Karpas-422 (cell line): Measurements from ENCODE around the gene FCER1G. TPM values are rescaled to one million over a fixed set of nuclear protein-coding genes. Genes with fewer than 3 reads are reported as not detected.
A peak's percentile ranks its signal among the peaks of the same experiment; 100 is the strongest.

Source experiments
- DNase-seq: peaks from one replicate; pipeline ENCODE4 v3.0.0-alpha.2; 2015
- H2AFZ ChIP-seq: fragments of 200-600 bp; sonication (generic); 2 replicates; pipeline ENCODE4 v1.6.1; 2014; ENCODE audit warnings: antibody characterized with exemption, low read length, mixed read lengths
- H3K27ac ChIP-seq: fragments of 200-600 bp; sonication (generic); 2 replicates; pipeline ENCODE4 v1.5.1; 2014; ENCODE audit warnings: mild to moderate bottlenecking, low read length, moderate library complexity
- H3K27me3 ChIP-seq: fragments of 200-600 bp; sonication (generic); 2 replicates; pipeline ENCODE4 v1.6.1; 2014; ENCODE audit warnings: low read length, mixed read lengths
- H3K36me3 ChIP-seq: fragments of 200-600 bp; sonication (generic); 2 replicates; pipeline ENCODE4 v1.6.1; 2014; ENCODE audit warnings: low read length, mixed read lengths; ENCODE audit not compliant: insufficient read depth
- H3K4me1 ChIP-seq: fragments of 200-600 bp; sonication (generic); 2 replicates; pipeline ENCODE4 v1.6.1; 2014; ENCODE audit warnings: mild to moderate bottlenecking, low read length, mixed read lengths
- H3K4me2 ChIP-seq: fragments of 200-600 bp; sonication (generic); 2 replicates; pipeline ENCODE4 v1.6.1; 2014; ENCODE audit warnings: low read length, low read depth, mild to moderate bottlenecking; ENCODE audit not compliant: poor library complexity, severe bottlenecking
- H3K4me3 ChIP-seq: fragments of 200-600 bp; sonication (generic); 2 replicates; pipeline ENCODE4 v1.5.1; 2014; ENCODE audit warnings: mild to moderate bottlenecking, antibody characterized with exemption, low read length, mixed read lengths
- H3K79me2 ChIP-seq: fragments of 200-600 bp; sonication (generic); 2 replicates; pipeline ENCODE4 v1.6.1; 2014; ENCODE audit warnings: mild to moderate bottlenecking, low read length, mixed read lengths
- H3K9ac ChIP-seq: fragments of 200-600 bp; sonication (generic); 2 replicates; pipeline ENCODE4 v1.6.0; 2014; ENCODE audit warnings: low read length
- H3K9me2 ChIP-seq: fragments of 200-600 bp; sonication (generic), shearing (Covaris generic); replicated peaks from 2 replicates; pipeline ENCODE4 v1.6.0; 2014; ENCODE audit warnings: mild to moderate bottlenecking, low read length, moderate library complexity; ENCODE audit not compliant: insufficient read depth
- H3K9me3 ChIP-seq: fragments of 300-700, 200-600 bp; sonication (generic); 2 replicates; pipeline ENCODE4 v1.6.1; 2014; ENCODE audit warnings: low read length, mixed read lengths
- H4K20me1 ChIP-seq: fragments of 200-600 bp; sonication (generic); 2 replicates; pipeline ENCODE4 v1.6.1; 2014; ENCODE audit warnings: mild to moderate bottlenecking, antibody characterized with exemption, low read length, low read depth; ENCODE audit not compliant: insufficient read depth
- total RNA-seq: library from RNA; depleted of rRNA; stranded (reverse); fragments of >200 nt; shearing (Covaris generic); gene quantifications from 2 replicates; pipeline ENCODE4 v1.2.3, GENCODE V29; 2014; ENCODE audit warnings: low replicate concordance

The FCER1G gene
- total RNA-seq, 1 experiment from 2014 or later: not detected

GRCh38 chr1:161206411-161207140 lies 8.5 kb upstream of the FCER1G start:
- Histone ChIP-seq H3K4me3 (no peak overlapping the region), H3K79me2 (peaks cover 28% of the 10 kb centered on the region), H4K20me1 (no peaks in the 10 kb centered on the region), H3K9ac (no peak overlapping the region), H3K4me1 (peaks cover 25% of the 10 kb centered on the region), H2AFZ (no peak overlapping the region), H3K36me3 (peaks cover 38% of the 10 kb centered on the region), H3K27me3 (no peaks in the 10 kb centered on the region), H3K9me2 (no peaks in the 10 kb centered on the region), H3K4me2 (no peak overlapping the region), H3K9me3 (no peaks in the 10 kb centered on the region), H3K27ac (no peak overlapping the region)
- no peak for DNase-seq

GRCh38 chr1:161207173-161207572 lies 7.9 kb upstream of the FCER1G start:
- H4K20me1 ChIP-seq: no peaks in the 10 kb centered on the region
- H3K9me2 ChIP-seq: no peaks in the 10 kb centered on the region
- H3K4me3 ChIP-seq: no peak overlapping the region
- H3K27ac ChIP-seq: no peak overlapping the region
- no peaks in the 10 kb centered on the region for H3K9me3 ChIP-seq
- peaks cover 42% of the 10 kb centered on the region for H3K36me3 ChIP-seq
- H3K4me1 ChIP-seq: peaks cover 22% of the 10 kb centered on the region
- H3K27me3 ChIP-seq: no peaks in the 10 kb centered on the region
- H3K9ac ChIP-seq: no peak overlapping the region
- H3K79me2 ChIP-seq: peaks cover 28% of the 10 kb centered on the region
- no peak overlapping the region for H2AFZ ChIP-seq
- no peak overlapping the region for H3K4me2 ChIP-seq
- no peak for DNase-seq

- Histone ChIP-seq H2AFZ (no peak overlapping the region), H3K4me2 (no peak overlapping the region), H3K36me3 (peaks cover 48% of the 10 kb centered on the region), H3K4me1 (peaks cover 5% of the 10 kb centered on the region), H4K20me1 (no peaks in the 10 kb centered on the region), H3K4me3 (no peak overlapping the region), H3K9me3 (no peaks in the 10 kb centered on the region), H3K9ac (no peak overlapping the region), H3K27ac (no peak overlapping the region), H3K79me2 (peaks cover 6% of the 10 kb centered on the region; the same call in 1 of the 2 replicates), H3K27me3 (no peaks in the 10 kb centered on the region), H3K9me2 (no peaks in the 10 kb centered on the region)
- DNase-seq: peak; percentile 92
Measured at GRCh38 chr1:161209790-161210409, 5.2 kb upstream of the FCER1G start.

GRCh38 chr1:161214369-161214768 lies 726 bp upstream of the FCER1G start:
- Histone ChIP-seq H3K27ac (no peak overlapping the region), H3K9ac (no peak overlapping the region), H3K36me3 (peaks cover 34% of the 10 kb centered on the region), H2AFZ (no peak overlapping the region), H3K9me3 (no peaks in the 10 kb centered on the region), H3K4me2 (no peak overlapping the region), H3K79me2 (no peaks in the 10 kb centered on the region), H3K9me2 (no peaks in the 10 kb centered on the region), H4K20me1 (no peaks in the 10 kb centered on the region), H3K4me3 (no peak overlapping the region), H3K27me3 (no peaks in the 10 kb centered on the region), H3K4me1 (peaks cover 25% of the 10 kb centered on the region)
- no peak for DNase-seq

- no peaks in the 10 kb centered on the region for H3K9me2 ChIP-seq
- H3K9me3 ChIP-seq: no peaks in the 10 kb centered on the region
- no peak overlapping the region for H3K27ac ChIP-seq
- DNase-seq: peak; percentile 68
- H3K9ac ChIP-seq: no peak overlapping the region
- no peak overlapping the region for H3K4me3 ChIP-seq
- H3K4me2 ChIP-seq: peak overlapping the region; percentile 9
- peaks cover 17% of the 10 kb centered on the region for H3K36me3 ChIP-seq
- no peaks in the 10 kb centered on the region for H3K79me2 ChIP-seq
- H4K20me1 ChIP-seq: no peaks in the 10 kb centered on the region
- H3K27me3 ChIP-seq: no peaks in the 10 kb centered on the region
- no peak overlapping the region for H2AFZ ChIP-seq
- peaks cover 22% of the 10 kb centered on the region for H3K4me1 ChIP-seq
Measured at GRCh38 chr1:161216945-161217712, 2.0 kb downstream of the FCER1G start.

GRCh38 chr1:161217831-161218230 lies 2.7 kb downstream of the FCER1G start:
- H3K27ac ChIP-seq: no peak overlapping the region
- DNase-seq: no peak
- H3K36me3 ChIP-seq: peaks cover 14% of the 10 kb centered on the region; the same call in 1 of the 2 replicates
- H3K27me3 ChIP-seq: no peaks in the 10 kb centered on the region
- H3K9ac ChIP-seq: no peak overlapping the region
- H3K9me3 ChIP-seq: no peaks in the 10 kb centered on the region
- H2AFZ ChIP-seq: no peak overlapping the region
- no peaks in the 10 kb centered on the region for H3K79me2 ChIP-seq
- no peak overlapping the region for H3K4me2 ChIP-seq
- H3K4me1 ChIP-seq: peaks cover 22% of the 10 kb centered on the region
- no peak overlapping the region for H3K4me3 ChIP-seq
- no peaks in the 10 kb centered on the region for H4K20me1 ChIP-seq
- H3K9me2 ChIP-seq: no peaks in the 10 kb centered on the region

GRCh38 chr1:161218301-161219077 lies 3.4 kb downstream of the FCER1G start:
- H3K9me3 ChIP-seq: no peaks in the 10 kb centered on the region
- no peak overlapping the region for H3K9ac ChIP-seq
- no peak overlapping the region for H3K27ac ChIP-seq
- H4K20me1 ChIP-seq: no peaks in the 10 kb centered on the region
- peaks cover 9% of the 10 kb centered on the region; the same call in 1 of the 2 replicates for H3K36me3 ChIP-seq
- H3K4me1 ChIP-seq: peaks cover 22% of the 10 kb centered on the region
- no peak for DNase-seq
- no peaks in the 10 kb centered on the region for H3K79me2 ChIP-seq
- no peaks in the 10 kb centered on the region for H3K9me2 ChIP-seq
- no peak overlapping the region for H3K4me3 ChIP-seq
- no peaks in the 10 kb centered on the region for H3K27me3 ChIP-seq
- no peak overlapping the region for H2AFZ ChIP-seq
- H3K4me2 ChIP-seq: no peak overlapping the region
